ENCODE data around the gene CMPK2. TPM values are rescaled to one million over a fixed set of nuclear protein-coding genes. Genes with fewer than 3 reads are reported as not detected.

CMPK2 gene
- total RNA-seq, 4 donors from 2014 or later, result 4.9 to 22.9 (median 11.8) TPM

- no peak for DNase-seq
- H3K36me3 ChIP-seq, result no peaks in the 10 kb centered on the region
- H3K9me3 ChIP-seq, result no peaks in the 10 kb centered on the region
- peaks cover 0 to 14% (median 1%) of the 10 kb centered on the region in 4 donors for H3K4me1 ChIP-seq
- in situ Hi-C loops (cut with MboI; ENCODE audit: low pct_ligation_motif_present in 1 of 4, low pct_unique_long_range_greater_than_20kb in 1 of 4, low sequenced_read_pairs in 3 of 4), result no loop called here
- H3K4me3 ChIP-seq, result no peak overlapping the region
- no peak for TF ChIP-seq EP300 (IDR thresholded peaks at IDR 0.05; ENCODE audit: low read depth)
- TF ChIP-seq CTCF (IDR thresholded peaks at IDR 0.05), result no peak
- TF ChIP-seq POLR2AphosphoS5 (IDR thresholded peaks at IDR 0.05), result no peak
- TF ChIP-seq POLR2A (IDR thresholded peaks at IDR 0.05), result no peak
- H3K27ac ChIP-seq, result no peak overlapping the region
- WGBS, 2 donors (ENCODE audit: low coverage in 1 of 2), result 75 to 86% methylated on average over 1 of the region's 1 CpG
- no peaks in the 10 kb centered on the region for H3K27me3 ChIP-seq
- intact Hi-C loops (cut with DNase I; ENCODE audit: low total_unique reads), result no loop called here
Observed at GRCh38 chr2:6881046-6881445, 15.3 kb upstream of the CMPK2 start.

- DNase-seq, result no peak
- WGBS, 2 donors (ENCODE audit: low coverage in 1 of 2), result 68 to 74% methylated on average over 2 of the region's 2 CpGs
- TF ChIP-seq POLR2A (IDR thresholded peaks at IDR 0.05) (no peak), CTCF (IDR thresholded peaks at IDR 0.05) (no peak), EP300 (IDR thresholded peaks at IDR 0.05; ENCODE audit: low read depth) (no peak), POLR2AphosphoS5 (IDR thresholded peaks at IDR 0.05) (no peak)
- Histone ChIP-seq H3K27me3 (no peaks in the 10 kb centered on the region), H3K4me1 (peaks cover 0 to 14% (median 1%) of the 10 kb centered on the region in 4 donors), H3K9me3 (no peaks in the 10 kb centered on the region), H3K27ac (no peak overlapping the region), H3K4me3 (no peak overlapping the region), H3K36me3 (no peaks in the 10 kb centered on the region)
- in situ Hi-C loops (cut with MboI; ENCODE audit: low pct_ligation_motif_present in 1 of 4, low pct_unique_long_range_greater_than_20kb in 1 of 4, low sequenced_read_pairs in 3 of 4) (no loop called here), intact Hi-C loops (cut with DNase I; ENCODE audit: low total_unique reads) (no loop called here)
Observed at GRCh38 chr2:6880200-6880733, 14.6 kb upstream of the CMPK2 start.

GRCh38 chr2:6879011-6879410 lies 13.3 kb upstream of the CMPK2 start:
- no peak overlapping the region for H3K4me3 ChIP-seq
- H3K27me3 ChIP-seq, result no peaks in the 10 kb centered on the region
- WGBS, 2 donors (ENCODE audit: low coverage in 1 of 2), result 72 to 80% methylated on average over 2 of the region's 2 CpGs
- H3K36me3 ChIP-seq, result no peaks in the 10 kb centered on the region
- H3K9me3 ChIP-seq, result no peaks in the 10 kb centered on the region
- TF ChIP-seq CTCF (IDR thresholded peaks at IDR 0.05), result no peak
- TF ChIP-seq POLR2A (IDR thresholded peaks at IDR 0.05), result no peak
- TF ChIP-seq EP300 (IDR thresholded peaks at IDR 0.05; ENCODE audit: low read depth), result no peak
- TF ChIP-seq POLR2AphosphoS5 (IDR thresholded peaks at IDR 0.05), result no peak
- peaks cover 0 to 14% (median 1%) of the 10 kb centered on the region in 4 donors for H3K4me1 ChIP-seq
- intact Hi-C loops (cut with DNase I; ENCODE audit: low total_unique reads), result no loop called here
- in situ Hi-C loops (cut with MboI; ENCODE audit: low pct_ligation_motif_present in 1 of 4, low pct_unique_long_range_greater_than_20kb in 1 of 4, low sequenced_read_pairs in 3 of 4), result no loop called here
- H3K27ac ChIP-seq, result no peak overlapping the region
- DNase-seq, result no peak

- Histone ChIP-seq H3K27ac (no peak overlapping the region), H3K4me1 (peaks cover 0 to 14% (median 1%) of the 10 kb centered on the region in 4 donors), H3K4me3 (no peak overlapping the region), H3K36me3 (no peaks in the 10 kb centered on the region), H3K9me3 (no peaks in the 10 kb centered on the region), H3K27me3 (no peaks in the 10 kb centered on the region)
- intact Hi-C loops (cut with DNase I; ENCODE audit: low total_unique reads) (no loop called here), in situ Hi-C loops (cut with MboI; ENCODE audit: low pct_ligation_motif_present in 1 of 4, low pct_unique_long_range_greater_than_20kb in 1 of 4, low sequenced_read_pairs in 3 of 4) (no loop called here)
- no peak for DNase-seq
- WGBS, 2 donors (ENCODE audit: low coverage in 1 of 2), result 64 to 89% methylated on average over 4 of the region's 4 CpGs
- TF ChIP-seq POLR2A (IDR thresholded peaks at IDR 0.05), result no peak
Observed at GRCh38 chr2:6878549-6878948, 12.8 kb upstream of the CMPK2 start.
